ENCODE data around the gene PTAFR.
A peak's percentile ranks its signal among the peaks of the same experiment; 100 is the strongest.

The PTAFR gene

DNA sequence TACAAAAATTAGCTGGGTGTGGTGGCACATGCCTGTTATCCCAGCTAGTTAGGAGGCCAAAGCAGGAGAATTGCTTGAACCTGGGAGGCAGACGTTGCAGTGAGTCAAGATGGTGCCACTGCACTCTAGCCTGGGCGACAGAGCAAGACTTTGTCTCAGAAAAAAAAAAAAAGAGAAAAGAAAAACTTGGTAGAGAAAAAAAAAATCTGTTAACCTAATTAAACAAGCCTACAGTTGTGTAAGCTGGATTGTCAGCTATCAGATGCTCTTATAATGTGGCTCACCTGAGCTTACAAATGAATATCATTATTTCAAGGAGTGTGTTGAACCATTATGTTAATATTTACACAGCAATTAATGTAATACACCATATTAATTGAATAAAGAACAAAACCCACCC lies 61.6 kb downstream of the PTAFR start:
- no peak for DNase-seq

DNA sequence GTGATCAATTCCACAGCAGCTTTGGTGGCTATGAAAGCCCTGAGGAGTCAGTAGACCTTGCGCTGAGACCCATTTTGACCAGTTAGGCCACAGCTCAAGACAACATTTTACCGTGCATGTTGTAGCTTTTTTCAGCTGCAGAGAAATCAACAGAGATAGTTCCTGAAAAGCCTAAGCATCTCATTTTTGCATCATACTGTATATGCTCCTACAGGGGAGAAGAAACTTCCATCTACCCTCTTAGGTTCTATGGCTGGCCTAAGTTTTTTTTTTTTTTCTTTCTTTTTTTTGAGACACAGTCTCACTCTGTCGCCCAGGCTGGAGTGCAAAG lies 63.3 kb downstream of the PTAFR start:
- DNase-seq: no peak

DNA sequence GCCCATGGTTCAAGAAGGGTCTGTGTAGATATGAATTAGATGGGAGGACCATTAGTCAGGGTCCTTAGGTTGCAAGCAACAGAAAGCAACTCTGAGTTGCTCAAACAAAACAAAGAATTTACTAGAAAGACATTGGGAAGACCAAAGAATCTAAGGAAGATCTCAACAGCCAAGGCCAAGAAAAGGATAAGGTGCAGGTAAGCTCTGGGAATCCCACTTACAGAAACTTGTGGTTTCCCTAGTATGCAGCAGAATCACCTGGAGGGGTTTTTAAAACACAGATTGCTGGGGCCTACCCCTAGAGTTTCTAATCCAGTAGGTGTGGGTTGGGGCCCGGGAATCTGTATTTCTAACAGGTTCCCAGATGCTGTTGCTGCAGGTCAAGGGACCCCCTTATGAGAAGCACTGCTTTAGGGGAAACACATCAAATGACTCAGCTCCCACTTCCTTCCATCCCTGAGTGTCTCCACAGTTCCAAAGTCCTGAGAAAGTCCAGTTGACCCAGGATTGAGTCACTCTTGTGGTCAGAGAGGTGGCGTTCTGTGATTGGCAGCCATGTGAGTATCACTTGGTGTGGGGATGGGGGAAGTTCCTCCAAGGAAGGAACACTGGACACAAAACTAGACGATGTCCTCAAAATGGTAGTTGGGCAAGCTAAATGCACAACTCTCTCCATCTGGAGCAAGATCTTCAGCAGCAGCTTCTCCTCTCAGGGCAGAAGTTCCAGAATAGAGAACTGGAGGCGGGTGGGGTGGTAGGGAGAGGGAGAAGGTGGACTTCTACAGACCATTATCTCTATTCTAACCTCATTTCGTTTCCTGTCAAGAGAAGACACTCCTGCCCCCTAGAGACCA lies 63.9 kb downstream of the PTAFR start:
- peak; percentile 94 to 100 (median 98) for DNase-seq

DNA sequence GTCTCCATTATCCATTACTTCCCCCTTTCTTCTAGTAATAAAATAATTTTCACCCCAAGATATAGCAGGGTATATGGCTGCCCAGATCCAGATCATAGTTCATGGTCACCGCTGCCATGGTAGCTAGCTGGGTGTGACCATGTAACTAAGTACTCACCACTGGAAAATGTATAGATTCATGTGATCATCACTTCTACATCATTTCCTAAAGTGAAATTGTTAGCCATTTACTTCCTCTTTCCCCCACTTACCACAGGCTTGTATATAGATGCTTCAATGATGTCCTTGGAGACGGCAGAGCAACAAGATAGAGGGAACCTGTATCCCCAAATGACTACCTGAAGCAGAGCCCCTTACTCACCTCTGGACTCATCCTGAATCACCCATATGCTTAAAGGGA lies 65.3 kb downstream of the PTAFR start:
- peak; percentile 84 to 95 (median 92) for DNase-seq

DNA sequence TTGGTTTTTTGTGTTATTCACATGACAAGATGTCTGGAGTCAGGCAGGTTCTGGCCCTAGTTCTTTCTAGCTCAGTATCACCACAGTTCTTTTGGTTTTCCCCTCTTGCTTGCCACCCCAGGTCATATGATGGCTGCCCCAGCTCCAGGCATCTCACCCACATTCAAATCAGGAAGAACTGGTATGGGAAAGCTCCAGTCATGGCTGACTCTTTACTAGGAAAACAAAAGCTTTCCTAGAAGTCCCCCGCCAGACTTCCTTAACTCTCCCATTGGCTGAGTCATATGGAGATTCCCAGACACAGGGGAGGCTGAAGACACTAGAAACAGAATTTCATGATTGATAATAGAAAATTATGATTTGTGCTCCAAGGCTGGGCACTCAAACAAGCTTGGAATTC lies 65.9 kb downstream of the PTAFR start:
- DNase-seq: peak; percentile 89 to 96 (median 92)

DNA sequence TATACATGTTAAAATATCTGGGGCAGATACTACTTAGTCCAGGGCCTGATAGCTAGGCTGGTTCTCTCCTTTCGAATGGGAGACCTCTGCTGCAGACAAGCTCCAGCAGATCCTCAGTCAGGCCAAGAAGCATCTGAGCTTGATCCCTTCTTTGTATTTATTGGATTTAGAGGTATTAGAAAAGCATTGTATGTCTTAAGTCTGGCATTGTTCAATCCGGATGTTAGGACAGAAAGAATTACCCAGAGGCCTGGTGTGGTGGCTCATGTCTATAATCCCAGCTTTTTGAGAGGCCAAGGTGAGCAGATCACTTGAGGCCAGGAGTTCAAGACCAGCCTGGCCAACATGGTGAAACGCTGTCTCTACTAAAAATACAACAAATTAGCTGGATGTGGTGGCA lies 66.9 kb downstream of the PTAFR start:
- no peak for DNase-seq

DNA sequence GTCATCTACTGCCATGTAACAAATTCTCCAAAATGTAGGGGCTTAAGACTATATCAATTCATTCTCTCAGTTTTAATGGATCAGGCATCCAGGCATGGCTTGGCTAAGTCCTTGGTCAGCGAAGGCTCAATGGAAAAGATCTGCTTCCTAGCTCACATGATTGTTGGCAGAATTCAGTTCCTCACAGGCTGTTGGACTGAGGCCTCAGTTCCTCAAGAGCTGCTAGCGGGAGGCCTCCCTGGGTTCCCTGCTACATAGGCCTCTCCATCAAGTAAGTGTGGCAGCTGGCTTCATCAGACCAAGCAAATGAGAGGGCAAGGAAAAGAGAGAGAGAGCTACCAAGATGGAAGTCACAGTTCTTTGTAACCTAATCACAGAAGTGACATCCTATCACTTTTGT lies 68.5 kb downstream of the PTAFR start:
- no peak for DNase-seq

DNA sequence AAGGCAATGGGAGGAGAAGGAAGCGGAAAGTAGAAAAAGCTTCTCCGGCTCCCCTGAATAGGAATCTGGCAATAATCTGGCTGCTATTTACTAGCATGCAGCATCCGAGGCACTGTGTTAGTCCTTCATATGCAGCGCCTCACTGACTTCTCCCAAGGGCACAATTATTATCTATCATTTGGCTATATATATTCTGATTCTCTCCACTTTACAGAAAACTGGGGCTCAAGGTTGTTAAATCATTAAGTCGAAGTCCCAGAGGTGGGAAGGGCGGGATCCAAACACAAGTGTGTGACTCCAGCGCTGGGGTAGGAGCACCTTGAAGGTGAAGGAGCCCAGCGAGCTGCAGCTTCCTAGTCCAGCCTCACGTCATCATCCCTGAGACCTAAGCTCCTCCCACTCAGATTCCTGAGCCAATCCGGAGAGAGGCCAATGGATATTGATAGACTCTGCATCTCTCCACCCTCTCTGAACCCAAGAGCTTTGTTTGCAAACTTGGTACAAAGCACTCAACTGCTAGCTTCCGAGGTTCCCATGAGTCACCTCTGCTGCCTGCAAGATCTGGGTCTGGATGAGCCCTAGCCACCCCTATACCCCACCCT lies 71.5 kb downstream of the PTAFR start:
- DNase-seq: no peak

DNA sequence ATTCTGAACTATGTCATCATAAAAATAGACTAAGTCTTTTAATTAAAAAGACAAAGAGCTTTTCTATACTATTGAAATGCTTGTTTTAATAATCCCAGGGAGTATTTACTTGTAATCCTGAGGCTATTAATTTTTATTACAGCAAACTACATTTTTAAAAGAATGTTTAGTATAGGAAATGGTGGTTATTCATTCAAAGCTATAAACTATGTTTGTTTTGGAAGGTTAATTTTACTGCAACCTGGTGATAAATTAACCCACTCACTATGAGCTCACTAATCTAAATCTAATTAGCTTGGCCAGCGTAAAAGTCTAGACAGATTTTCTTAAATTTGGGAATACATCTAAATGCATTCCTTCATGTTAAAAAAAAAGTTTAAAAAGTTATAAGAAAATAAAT lies 74.3 kb downstream of the PTAFR start:
- DNase-seq: no peak

DNA sequence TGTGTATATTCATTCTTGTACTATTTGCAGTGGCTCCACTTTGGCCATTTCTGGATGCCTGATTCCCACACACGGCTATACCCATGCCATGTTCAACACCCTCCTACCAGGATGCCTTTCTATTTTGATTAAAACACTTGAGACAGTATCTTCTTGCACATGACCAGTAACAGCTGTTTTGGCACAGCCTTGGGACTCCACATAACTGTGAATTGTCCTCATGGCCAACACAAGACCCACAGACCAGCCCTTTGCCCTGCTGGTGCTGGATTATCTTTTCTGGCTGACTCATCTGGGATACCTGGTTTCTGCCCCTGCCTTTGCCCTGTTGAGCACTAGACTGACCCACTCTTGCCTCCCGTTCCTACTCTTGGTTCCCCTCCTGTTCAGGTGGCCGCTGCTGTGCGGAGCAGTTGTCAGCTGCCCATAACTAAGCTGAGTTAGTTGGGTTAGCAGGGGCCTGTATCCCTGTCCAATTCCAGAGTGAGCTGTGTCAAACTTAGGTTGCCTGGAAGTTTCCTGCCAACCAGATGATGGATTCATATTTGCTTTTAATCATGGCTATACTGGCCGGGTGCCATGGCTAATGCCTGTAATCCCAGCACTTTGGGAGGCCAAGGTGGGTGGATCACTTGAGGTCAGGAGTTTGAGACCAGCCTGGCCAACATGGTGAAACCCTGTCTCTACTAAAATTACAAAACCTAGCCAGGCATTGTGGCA lies 77.3 kb downstream of the PTAFR start:
- no peak for DNase-seq
